Omental fat pad (tissue), 4 donors: ENCODE data around the gene DACT2. TPM values are rescaled to one million over a fixed set of nuclear protein-coding genes. Genes with fewer than 3 reads are reported as not detected.
"Not testable (repeated sequence)": the region's sequence is repeated elsewhere in the genome, so short reads cannot be mapped to it uniquely, and the experiment has no call there.

Experiments
- ATAC-seq: fragments of 150-250 bp; one replicate; pipeline ENCODE4 v1.9.1; 2016; ENCODE audit warnings: mild to moderate bottlenecking, moderate library complexity; ENCODE audit not compliant: low FRiP score
- DNase-seq: peaks from one replicate; pipeline ENCODE4 v3.0.0-alpha.2; 2019; ENCODE audit warnings: low spot score
- total RNA-seq, 4 donors: library from RNA; depleted of rRNA; stranded (reverse); fragments of >200 nt; gene quantifications; one replicate each; pipeline ENCODE4 v1.1.0, GENCODE V29; 2016
- TF ChIP-seq, protein P1 (sequence below), 3 donors: fragments of 450-650 bp; IDR thresholded peaks; one replicate each; pipeline ENCODE4 v1.5.1; 2016 to 2017; ENCODE audit warnings: antibody characterized with exemption in 3 of 3, mild to moderate bottlenecking in 3 of 3, moderate library complexity in 2 of 3

The DACT2 gene
- total RNA-seq, 4 donors from 2014 or later, result 0.63 to 3.9 (median 2.3) TPM

DNA sequence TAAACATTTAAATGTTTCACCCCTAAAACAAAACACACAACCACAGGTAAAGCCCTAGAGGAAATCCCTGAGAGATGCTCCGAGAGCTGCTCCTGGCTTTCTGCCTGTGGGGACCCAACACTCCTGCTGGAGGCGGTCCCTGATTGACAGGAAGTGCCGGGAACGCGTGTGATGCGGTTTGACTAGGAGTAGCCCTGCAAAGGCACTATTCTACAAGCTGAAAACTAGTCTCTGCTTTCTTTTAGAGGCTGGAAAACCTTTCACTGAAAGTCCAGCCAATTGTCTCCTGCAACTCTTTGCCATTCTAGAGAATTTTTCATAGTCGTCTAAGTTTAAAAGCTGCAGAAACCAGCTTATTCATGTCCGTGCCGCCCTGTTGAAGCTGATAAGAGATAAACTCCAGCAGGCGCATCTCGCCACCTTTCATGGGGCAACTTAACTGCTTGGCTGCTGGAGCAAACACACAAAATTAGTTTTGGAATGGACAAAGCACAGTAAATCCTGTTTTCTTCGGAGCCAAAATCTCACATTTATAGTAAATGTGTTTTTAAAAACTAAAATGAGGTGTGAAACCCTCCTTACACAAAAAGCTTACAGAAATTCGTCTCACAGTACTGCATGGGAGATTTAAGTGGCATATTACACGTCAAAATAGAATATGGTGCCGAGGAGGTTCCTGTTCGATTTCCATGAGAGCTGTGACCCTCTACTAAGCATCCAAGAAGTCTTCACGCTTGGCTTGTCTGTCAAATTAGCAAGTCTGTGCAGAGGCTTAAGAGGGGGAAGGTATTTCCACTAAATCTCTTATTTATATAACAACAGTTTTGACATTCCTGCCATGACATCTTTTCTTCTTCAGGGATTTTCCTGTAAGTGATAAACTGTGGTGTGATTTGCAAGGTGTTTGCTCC is 46.9 kb downstream of the DACT2 start:
- DNase-seq, result no peak
- TF ChIP-seq, protein P1, sequence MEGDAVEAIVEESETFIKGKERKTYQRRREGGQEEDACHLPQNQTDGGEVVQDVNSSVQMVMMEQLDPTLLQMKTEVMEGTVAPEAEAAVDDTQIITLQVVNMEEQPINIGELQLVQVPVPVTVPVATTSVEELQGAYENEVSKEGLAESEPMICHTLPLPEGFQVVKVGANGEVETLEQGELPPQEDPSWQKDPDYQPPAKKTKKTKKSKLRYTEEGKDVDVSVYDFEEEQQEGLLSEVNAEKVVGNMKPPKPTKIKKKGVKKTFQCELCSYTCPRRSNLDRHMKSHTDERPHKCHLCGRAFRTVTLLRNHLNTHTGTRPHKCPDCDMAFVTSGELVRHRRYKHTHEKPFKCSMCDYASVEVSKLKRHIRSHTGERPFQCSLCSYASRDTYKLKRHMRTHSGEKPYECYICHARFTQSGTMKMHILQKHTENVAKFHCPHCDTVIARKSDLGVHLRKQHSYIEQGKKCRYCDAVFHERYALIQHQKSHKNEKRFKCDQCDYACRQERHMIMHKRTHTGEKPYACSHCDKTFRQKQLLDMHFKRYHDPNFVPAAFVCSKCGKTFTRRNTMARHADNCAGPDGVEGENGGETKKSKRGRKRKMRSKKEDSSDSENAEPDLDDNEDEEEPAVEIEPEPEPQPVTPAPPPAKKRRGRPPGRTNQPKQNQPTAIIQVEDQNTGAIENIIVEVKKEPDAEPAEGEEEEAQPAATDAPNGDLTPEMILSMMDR (IDR thresholded peaks at IDR 0.05), result no peak
- ATAC-seq, result no peak

DNA sequence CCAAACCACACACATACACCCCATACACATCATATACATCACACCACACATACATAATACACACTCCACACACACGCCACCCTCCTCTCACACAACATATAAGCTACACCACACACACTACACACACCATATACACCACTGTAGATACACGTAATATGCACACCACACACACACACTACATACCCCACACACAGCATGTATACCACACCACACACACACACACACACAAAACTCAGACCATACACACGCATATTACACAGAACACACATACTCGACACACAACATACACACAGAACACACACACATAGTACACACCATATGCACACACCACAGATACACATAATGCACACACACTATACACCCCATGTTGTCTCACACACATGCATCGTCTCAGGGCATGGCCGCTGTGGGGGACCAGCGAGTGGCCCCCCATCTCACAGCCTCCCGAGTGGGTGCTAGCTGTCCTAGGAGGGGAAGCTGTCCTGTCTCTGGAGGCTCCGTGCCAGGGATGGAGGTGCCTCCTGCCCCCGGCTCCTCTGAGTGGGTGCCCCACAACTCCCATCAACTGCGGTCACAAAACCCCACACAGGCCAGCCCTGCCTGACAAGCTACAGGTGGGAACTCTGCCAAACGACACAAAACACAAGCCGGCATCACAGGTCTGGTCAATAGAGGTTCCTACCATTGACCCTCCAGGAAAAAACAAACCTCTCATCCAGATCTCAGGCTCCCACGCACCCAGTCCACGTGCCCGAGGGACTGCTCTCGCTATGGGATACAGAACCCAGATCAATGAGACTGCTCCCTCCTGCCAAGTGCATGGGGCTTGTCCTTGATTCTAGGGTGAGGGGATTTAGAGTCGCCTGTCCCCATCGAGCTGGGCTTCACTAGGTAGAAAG is 49.1 kb downstream of the DACT2 start:
- ATAC-seq (no peak), DNase-seq (no peak)
- TF ChIP-seq, protein P1 (IDR thresholded peaks at IDR 0.05), result no peak

DNA sequence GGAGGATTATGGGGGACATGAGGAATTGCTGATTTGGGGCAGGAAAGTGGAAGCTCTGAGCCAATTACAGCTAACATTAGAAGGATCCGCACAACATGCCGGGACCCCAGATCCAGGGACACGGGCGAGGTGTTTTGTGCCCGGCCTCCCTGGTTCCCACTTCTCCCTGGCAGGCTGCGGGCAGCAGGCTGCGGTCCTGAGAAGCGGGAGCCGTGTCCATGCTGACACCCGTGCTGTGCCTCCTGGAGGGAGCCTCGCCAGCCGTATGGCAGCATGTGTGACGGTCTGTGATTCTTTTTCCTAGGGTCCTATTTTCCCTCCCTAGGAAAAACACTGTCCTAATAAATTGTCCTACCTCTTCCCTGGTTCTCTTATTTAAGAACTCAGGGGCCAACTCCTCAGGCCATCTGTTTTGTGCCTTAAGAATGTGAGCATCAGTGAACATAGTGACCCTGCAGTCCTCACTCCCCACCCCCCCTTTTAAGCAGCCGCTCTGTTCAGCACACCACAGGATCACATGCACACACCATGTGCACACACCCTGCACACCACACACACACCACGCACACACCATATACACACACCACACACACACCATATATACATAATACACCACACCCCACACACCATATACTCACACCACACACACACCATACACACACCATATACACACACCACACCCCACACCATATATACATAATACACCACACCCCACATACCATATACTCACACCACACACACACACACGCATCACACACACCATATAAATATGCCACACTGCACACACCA is 49.9 kb downstream of the DACT2 start:
- TF ChIP-seq, protein P1 (IDR thresholded peaks at IDR 0.05), result no peak
- no peak for ATAC-seq
- no peak for DNase-seq

DNA sequence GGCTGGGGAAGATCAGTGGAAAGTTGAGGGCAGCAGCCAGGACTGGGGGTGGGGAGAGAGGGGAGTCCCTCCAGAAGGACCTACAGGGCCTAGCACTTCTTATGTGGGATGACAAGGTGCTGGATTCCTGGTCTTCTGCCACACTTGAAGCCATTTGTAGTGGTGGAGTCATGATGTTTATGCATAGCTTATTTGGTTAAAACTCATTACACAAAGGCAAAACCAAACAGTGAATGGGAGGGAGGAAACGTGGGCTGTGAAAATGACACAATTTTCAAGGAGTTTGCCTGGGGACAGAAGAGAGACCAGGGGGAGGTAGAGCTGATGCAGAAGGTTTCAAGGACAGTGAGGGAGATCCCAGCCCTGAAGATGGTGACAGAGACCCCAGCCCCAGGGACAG is 50.8 kb downstream of the DACT2 start:
- DNase-seq (no peak), ATAC-seq (no peak)
- TF ChIP-seq, protein P1 (IDR thresholded peaks at IDR 0.05), result no peak

DNA sequence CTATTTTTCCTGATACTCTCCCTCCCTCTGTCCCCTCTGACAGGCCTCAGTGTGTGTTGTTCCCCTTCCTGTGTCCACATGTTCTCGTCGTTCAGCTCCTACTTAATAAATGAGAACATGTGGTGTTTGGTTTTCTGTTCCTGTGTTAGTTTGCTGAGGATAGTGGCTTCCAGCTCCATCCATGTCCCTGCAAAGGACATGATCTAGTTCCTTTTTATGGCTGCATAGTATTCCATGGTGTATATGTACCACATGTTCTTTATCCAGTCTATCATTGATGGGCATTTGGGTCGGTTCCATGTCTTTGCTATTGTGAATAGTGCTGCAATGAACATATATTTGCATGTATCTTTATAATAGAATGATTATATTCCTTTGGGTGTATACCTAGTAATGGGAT is 51.8 kb downstream of the DACT2 start:
- ATAC-seq, DNase-seq: not testable (repeated sequence)

DNA sequence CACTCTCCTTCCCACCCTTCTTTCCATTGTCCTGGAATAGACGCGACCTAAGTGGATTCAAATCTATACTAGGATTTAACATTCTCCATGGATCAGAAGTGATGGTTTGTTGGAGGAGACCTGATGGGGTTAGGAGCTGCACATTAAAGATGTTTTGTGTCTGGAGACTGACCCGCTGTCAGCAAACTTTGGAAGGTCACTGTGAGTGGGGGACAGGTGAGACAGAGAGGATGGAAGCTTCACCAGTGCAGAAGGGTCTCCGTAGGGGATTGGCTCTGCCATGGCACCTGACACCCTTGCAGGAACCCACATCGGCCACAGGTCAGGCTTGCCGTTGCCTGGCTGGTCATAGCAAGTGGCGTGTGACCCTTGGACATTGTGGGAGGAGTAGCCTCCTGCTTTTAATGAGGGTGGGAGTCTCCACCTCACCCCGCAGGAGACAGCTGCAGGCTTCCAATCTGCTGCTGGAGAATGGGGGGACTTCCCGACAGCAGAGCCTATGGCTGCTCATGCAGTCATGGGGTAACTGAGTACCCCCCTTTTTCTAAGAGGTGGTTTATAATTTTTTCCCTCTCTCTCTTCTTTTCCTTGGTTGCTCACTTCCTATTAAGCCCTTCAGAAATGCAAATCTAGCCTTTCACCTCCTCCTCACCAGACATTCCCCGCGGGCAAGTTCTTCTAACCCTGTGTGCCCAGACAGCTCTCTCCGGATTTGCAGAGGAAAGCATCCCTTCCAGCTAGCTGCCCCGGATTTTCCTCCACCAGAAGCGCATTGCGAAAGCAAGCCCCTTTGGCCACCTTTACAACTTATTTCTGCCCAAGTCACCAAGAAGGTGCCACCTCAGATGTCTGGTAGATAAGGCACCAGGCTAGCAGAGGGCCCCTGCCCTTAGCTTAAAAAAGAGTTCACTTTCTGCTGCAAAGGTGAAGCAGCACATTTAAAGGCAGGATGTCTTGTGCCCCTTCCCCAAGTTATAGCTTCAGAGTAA is 53.5 kb downstream of the DACT2 start:
- ATAC-seq (no peak), DNase-seq (no peak)
- TF ChIP-seq, protein P1 (IDR thresholded peaks at IDR 0.05), result no peak
